ENCODE results near the gene KNL1. TPM values are rescaled to one million over a fixed set of nuclear protein-coding genes. Genes with fewer than 3 reads are reported as not detected.
"Not testable (repeated sequence)": the region's sequence is repeated elsewhere in the genome, so short reads cannot be mapped to it uniquely, and the experiment has no call there.

Gene KNL1
- total and polyA plus RNA-seq, 5 donors: 0.14 to 1.6 (median 0.47) TPM

- not testable (repeated sequence) for DNase-seq; H3K27ac ChIP-seq (ENCODE audit: low read length); H3K4me3 ChIP-seq (ENCODE audit: low read length); H3K27me3 ChIP-seq (ENCODE audit: control insufficient read depth, insufficient read depth); H3K9me3 ChIP-seq (ENCODE audit: control insufficient read depth, low read length); ATAC-seq; H3K4me1 ChIP-seq (ENCODE audit: control insufficient read depth, insufficient read depth, low read length)
- intact Hi-C loops (cut with DNase I): loop anchor here in 1 of 4 donors (5.0 kb wide), 1 partner anchor 215 kb away; the partner anchor contains the start of gene VPS18
- WGBS: 97% methylated on average over 34 of the region's 38 CpGs
Measured at GRCh38 chr15:40676906-40677305, 82.9 kb downstream of the KNL1 start.

DNA sequence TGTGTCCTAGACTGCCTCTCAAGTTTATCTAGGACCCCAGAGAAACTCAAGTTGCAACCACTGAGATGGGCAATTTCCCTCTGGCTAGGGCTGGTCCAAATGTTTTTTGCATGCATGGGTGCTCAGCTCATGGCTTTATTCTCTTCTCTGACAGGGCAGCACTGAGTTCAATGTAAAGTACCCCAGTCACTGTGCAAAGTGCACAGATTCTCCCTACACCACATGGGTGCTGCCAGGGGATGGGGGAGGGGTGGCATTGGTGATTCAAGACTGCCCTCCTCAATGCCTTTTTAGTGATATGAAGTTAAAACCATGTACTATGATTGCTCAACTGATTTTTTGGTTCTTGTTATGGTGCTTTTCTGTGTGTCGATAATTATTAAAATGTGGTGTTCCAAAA lies 86.1 kb downstream of the KNL1 start:
- H3K27me3 ChIP-seq (ENCODE audit: control insufficient read depth, insufficient read depth): no peaks in the 10 kb centered on the region
- DNase-seq (no peak), ATAC-seq (no peak)
- H3K27ac ChIP-seq (ENCODE audit: low read length): no peak overlapping the region
- intact Hi-C loops (cut with DNase I): no loop called here
- H3K9me3 ChIP-seq (ENCODE audit: control insufficient read depth, low read length): no peaks in the 10 kb centered on the region
- no peak overlapping the region for H3K4me3 ChIP-seq (ENCODE audit: low read length)
- no peaks in the 10 kb centered on the region for H3K4me1 ChIP-seq (ENCODE audit: control insufficient read depth, insufficient read depth, low read length)
- WGBS: 96% methylated on average over 1 of the region's 1 CpG

- H3K4me1 ChIP-seq (ENCODE audit: control insufficient read depth, insufficient read depth, low read length); ATAC-seq; intact Hi-C loops (cut with DNase I); H3K9me3 ChIP-seq (ENCODE audit: control insufficient read depth, low read length); H3K27ac ChIP-seq (ENCODE audit: low read length); H3K27me3 ChIP-seq (ENCODE audit: control insufficient read depth, insufficient read depth); H3K4me3 ChIP-seq (ENCODE audit: low read length); DNase-seq: not testable (repeated sequence)
- 67% methylated on average over 1 of the region's 1 CpG for WGBS
Measured at GRCh38 chr15:40680959-40681358, 86.9 kb downstream of the KNL1 start.

GRCh38 chr15:40684381-40684780 lies 90.3 kb downstream of the KNL1 start:
- intact Hi-C loops (cut with DNase I): no loop called here
- no peak for DNase-seq
- H3K9me3 ChIP-seq (ENCODE audit: control insufficient read depth, low read length): no peaks in the 10 kb centered on the region
- H3K27me3 ChIP-seq (ENCODE audit: control insufficient read depth, insufficient read depth): no peaks in the 10 kb centered on the region
- ATAC-seq: no peak
- no peaks in the 10 kb centered on the region for H3K4me1 ChIP-seq (ENCODE audit: control insufficient read depth, insufficient read depth, low read length)
- H3K4me3 ChIP-seq (ENCODE audit: low read length): no peak overlapping the region
- no peak overlapping the region for H3K27ac ChIP-seq (ENCODE audit: low read length)

DNA sequence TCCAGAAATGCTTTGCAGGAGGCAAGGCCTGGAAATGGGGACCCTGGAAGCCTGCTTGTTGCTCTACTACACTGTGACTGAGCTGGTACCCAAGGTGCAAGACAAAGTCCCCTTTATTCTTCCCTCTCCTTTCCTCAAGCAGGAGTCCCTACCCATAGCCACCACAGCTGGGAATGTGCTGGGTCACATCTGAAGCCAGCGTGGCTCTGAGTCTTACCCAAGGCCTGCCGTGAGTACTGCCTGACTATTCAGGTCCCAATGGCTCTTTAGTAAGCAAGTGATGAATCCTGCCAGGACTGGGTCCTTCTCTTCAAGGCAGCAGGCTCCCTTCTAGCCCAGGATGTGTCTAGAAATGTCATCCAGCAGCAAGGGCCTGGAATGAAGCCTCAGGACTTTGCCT lies 91.3 kb downstream of the KNL1 start:
- Histone ChIP-seq H3K4me3 (ENCODE audit: low read length) (no peak overlapping the region), H3K9me3 (ENCODE audit: control insufficient read depth, low read length) (no peaks in the 10 kb centered on the region), H3K4me1 (ENCODE audit: control insufficient read depth, insufficient read depth, low read length) (no peaks in the 10 kb centered on the region), H3K27ac (ENCODE audit: low read length) (no peak overlapping the region), H3K27me3 (ENCODE audit: control insufficient read depth, insufficient read depth) (no peaks in the 10 kb centered on the region)
- intact Hi-C loops (cut with DNase I): no loop called here
- ATAC-seq: no peak
- no peak for DNase-seq
- 85% methylated on average over 2 of the region's 2 CpGs for WGBS

DNA sequence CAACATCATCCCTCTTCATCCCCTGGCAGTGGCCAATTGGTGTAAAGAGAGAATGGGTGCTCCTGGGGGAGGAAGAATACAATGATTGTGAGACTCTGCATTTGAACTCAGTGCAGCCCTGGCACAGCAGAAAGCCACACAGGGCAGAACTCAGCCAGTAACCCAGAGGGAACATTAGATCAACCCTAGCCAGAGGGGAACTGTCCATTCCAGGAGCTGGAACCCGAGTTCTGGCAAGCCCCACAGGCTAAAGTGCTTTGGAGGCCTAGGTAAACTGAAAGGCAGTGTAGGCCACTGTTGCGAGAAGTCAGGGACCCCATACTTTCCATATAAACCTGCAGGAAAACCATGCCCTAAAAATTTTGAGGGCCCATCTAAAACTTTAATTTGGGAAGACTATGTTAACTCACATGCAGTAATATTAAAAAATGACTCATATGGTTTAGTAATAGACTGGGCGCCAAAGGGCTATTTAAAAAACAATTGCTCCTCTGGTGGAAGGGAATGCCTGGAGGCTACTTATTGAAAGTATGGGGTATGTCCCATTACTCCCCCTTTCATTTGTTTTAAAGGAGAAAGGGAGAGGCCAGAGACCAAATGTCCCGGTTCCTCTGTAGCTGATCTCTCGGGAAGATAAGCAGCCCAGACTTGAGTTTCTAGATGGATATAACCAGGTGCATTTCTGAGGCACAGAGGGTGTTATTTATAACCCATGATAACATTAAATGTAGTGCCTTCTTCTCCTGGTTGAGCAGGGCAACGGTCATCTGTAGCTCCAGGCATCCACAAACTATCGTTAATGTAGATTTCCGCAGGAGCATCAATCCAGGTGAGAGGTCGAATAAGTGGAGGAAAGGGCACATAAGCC lies 95.1 kb downstream of the KNL1 start:
- 88% methylated on average over 9 of the region's 9 CpGs for WGBS
- Histone ChIP-seq H3K27me3 (ENCODE audit: control insufficient read depth, insufficient read depth) (no peaks in the 10 kb centered on the region), H3K4me3 (ENCODE audit: low read length) (no peak overlapping the region), H3K9me3 (ENCODE audit: control insufficient read depth, low read length) (no peaks in the 10 kb centered on the region), H3K4me1 (ENCODE audit: control insufficient read depth, insufficient read depth, low read length) (peaks cover 5% of the 10 kb centered on the region), H3K27ac (ENCODE audit: low read length) (no peak overlapping the region)
- no peak for ATAC-seq
- intact Hi-C loops (cut with DNase I): no loop called here
- DNase-seq: no peak

DNA sequence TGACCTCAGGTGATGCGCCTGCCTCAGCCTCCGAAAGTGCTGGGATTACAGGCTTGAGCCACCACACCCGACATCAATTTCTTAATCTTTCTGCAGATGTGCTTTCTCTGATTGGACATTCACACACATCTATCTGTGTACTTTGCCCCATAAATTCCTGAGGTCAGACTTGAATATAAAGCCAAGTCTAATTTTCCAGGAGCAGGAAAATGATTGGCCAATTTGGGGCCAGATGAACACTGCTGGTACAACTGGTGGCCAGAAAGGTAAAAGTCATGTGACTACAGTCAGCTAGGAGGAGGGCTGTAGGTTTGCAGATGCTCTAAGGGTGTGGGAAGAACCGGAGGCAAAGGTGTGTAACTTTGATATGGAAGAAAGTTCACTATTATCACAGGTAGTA lies 97.7 kb downstream of the KNL1 start:
- H3K9me3 ChIP-seq (ENCODE audit: control insufficient read depth, low read length): no peaks in the 10 kb centered on the region
- no peak for DNase-seq
- WGBS: 92% methylated on average over 4 of the region's 4 CpGs
- no peak overlapping the region for H3K27ac ChIP-seq (ENCODE audit: low read length)
- ATAC-seq: no peak
- peaks cover 7% of the 10 kb centered on the region for H3K4me1 ChIP-seq (ENCODE audit: control insufficient read depth, insufficient read depth, low read length)
- intact Hi-C loops (cut with DNase I): loop anchor here in 1 of 4 donors (10.0 kb wide), 1 partner anchor 203 kb away; the partner anchor contains the start of gene VPS18
- H3K27me3 ChIP-seq (ENCODE audit: control insufficient read depth, insufficient read depth): no peaks in the 10 kb centered on the region
- H3K4me3 ChIP-seq (ENCODE audit: low read length): no peak overlapping the region

- 31% methylated on average over 31 of the region's 31 CpGs for WGBS
- H3K9me3 ChIP-seq (ENCODE audit: control insufficient read depth, low read length): no peaks in the 10 kb centered on the region
- no peaks in the 10 kb centered on the region for H3K27me3 ChIP-seq (ENCODE audit: control insufficient read depth, insufficient read depth)
- no peak for DNase-seq
- H3K27ac ChIP-seq (ENCODE audit: low read length): peak overlapping the region; percentile 98
- H3K4me3 ChIP-seq (ENCODE audit: low read length): peak overlapping the region; percentile 72
- intact Hi-C loops (cut with DNase I): loop anchor here in 1 of 4 donors (10.0 kb wide), 1 partner anchor 201 kb away; the partner anchor contains the start of gene VPS18
- H3K4me1 ChIP-seq (ENCODE audit: control insufficient read depth, insufficient read depth, low read length): peaks cover 7% of the 10 kb centered on the region
- no peak for ATAC-seq
Measured at GRCh38 chr15:40693904-40694687, 100.0 kb downstream of the KNL1 start.

- intact Hi-C loops (cut with DNase I): loop anchor here in 1 of 4 donors (10.0 kb wide), 1 partner anchor 200 kb away; the partner anchor contains the start of gene VPS18
- H3K4me1 ChIP-seq (ENCODE audit: control insufficient read depth, insufficient read depth, low read length): peaks cover 7% of the 10 kb centered on the region
- no peaks in the 10 kb centered on the region for H3K27me3 ChIP-seq (ENCODE audit: control insufficient read depth, insufficient read depth)
- WGBS: under 1% methylated on average over 81 of the region's 81 CpGs
- peak within 1 kb of the TSS; percentile 98 for H3K27ac ChIP-seq (ENCODE audit: low read length)
- H3K4me3 ChIP-seq (ENCODE audit: low read length): peak within 1 kb of the TSS; percentile 72
- H3K9me3 ChIP-seq (ENCODE audit: control insufficient read depth, low read length): no peaks in the 10 kb centered on the region
- peak; percentile 95 to 98 (median 97) for DNase-seq
- ATAC-seq: peak; percentile 99
Measured at GRCh38 chr15:40694688-40695468, 100.8 kb downstream of the KNL1 start, which contains the start of gene RAD51. Gene RAD51 (plus strand): TSS chr15:40695174. CDS start chr15:40698759, 3,585 bp downstream.

DNA sequence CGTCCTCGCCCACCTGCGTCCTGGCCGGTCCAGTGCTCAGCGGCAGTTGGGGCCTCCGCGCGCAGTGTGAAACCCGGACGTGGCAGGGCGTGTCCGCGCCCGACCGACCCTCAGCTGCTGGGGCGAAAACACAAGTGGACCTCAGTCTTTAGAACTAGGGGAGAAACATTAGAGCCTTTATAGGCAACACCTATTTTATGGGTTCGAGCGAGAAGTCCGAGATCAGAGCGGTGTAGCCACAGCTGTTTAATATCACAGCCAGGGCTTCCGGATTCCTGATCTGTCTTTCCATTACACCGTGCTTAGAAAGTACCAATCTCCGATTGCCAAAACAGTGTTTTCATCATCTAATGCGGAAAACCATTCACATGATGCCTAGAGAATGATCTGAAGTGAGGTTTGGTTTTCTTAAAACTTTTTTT lies 101.4 kb downstream of the KNL1 start:
- Histone ChIP-seq H3K27ac (ENCODE audit: low read length) (no peak overlapping the region), H3K4me1 (ENCODE audit: control insufficient read depth, insufficient read depth, low read length) (peaks cover 7% of the 10 kb centered on the region), H3K9me3 (ENCODE audit: control insufficient read depth, low read length) (no peaks in the 10 kb centered on the region), H3K27me3 (ENCODE audit: control insufficient read depth, insufficient read depth) (no peaks in the 10 kb centered on the region), H3K4me3 (ENCODE audit: low read length) (peak overlapping the region; percentile 72)
- DNase-seq (no peak), ATAC-seq (peak; percentile 6 to 38)
- intact Hi-C loops (cut with DNase I): loop anchor here in 1 of 4 donors (10.0 kb wide), 1 partner anchor 199 kb away; the partner anchor contains the start of gene VPS18
- WGBS: under 1% methylated on average over 24 of the region's 24 CpGs

Data from right cardiac atrium (tissue), 5 donors.